Liver (tissue), 9 donors: ENCODE data around the gene CDC42. TPM values are rescaled to one million over a fixed set of nuclear protein-coding genes. Genes with fewer than 3 reads are reported as not detected.

Experiments used
- DNase-seq: peaks from one replicate; pipeline ENCODE4 v3.0.0-alpha.2; 2017; ENCODE audit warnings: low spot score
- H3K27ac ChIP-seq, 2 donors: one replicate each; pipeline ENCODE4 v1.7.0; 2013; ENCODE audit warnings: inconsistent platforms in 2 of 2, low read length in 2 of 2, control low read depth in 1 of 2, low read depth in 1 of 2, mild to moderate bottlenecking in 1 of 2
- H3K27me3 ChIP-seq, 4 donors: one replicate each; pipeline versions ENCODE4 v1.6.1 to v1.7.0; 2013; ENCODE audit warnings: low read length in 3 of 4, inconsistent platforms in 1 of 4, mild to moderate bottlenecking in 1 of 4, moderate library complexity in 1 of 4; ENCODE audit not compliant: control insufficient read depth in 4 of 4, insufficient read depth in 4 of 4
- H3K36me3 ChIP-seq, 4 donors: one replicate each; pipeline versions ENCODE4 v1.6.1 to v1.7.0; 2013; ENCODE audit warnings: low read length in 3 of 4, mild to moderate bottlenecking in 3 of 4, low read depth in 1 of 4, moderate library complexity in 1 of 4; ENCODE audit not compliant: control insufficient read depth in 4 of 4, insufficient read depth in 3 of 4
- H3K4me1 ChIP-seq, 4 donors: one replicate each; pipeline versions ENCODE4 v1.6.1 to v1.7.0; 2013; ENCODE audit warnings: low read length in 3 of 4, mild to moderate bottlenecking in 3 of 4, moderate library complexity in 1 of 4; ENCODE audit not compliant: control insufficient read depth in 4 of 4, insufficient read depth in 4 of 4
- H3K4me3 ChIP-seq, 3 donors: one replicate each; pipeline versions ENCODE4 v1.6.1 to v1.7.0; 2013; ENCODE audit warnings: low read length in 3 of 3, control low read depth in 1 of 3, low read depth in 1 of 3, mild to moderate bottlenecking in 1 of 3
- H3K9ac ChIP-seq, 2 donors: one replicate each; pipeline ENCODE4 v1.7.0; 2013; ENCODE audit warnings: low read length in 2 of 2, mild to moderate bottlenecking in 2 of 2, moderate library complexity in 2 of 2, control low read depth in 1 of 2, low read depth in 1 of 2
- H3K9me3 ChIP-seq, 4 donors: one replicate each; pipeline versions ENCODE4 v1.6.1 to v1.7.0; 2013; ENCODE audit warnings: low read length in 3 of 4; ENCODE audit not compliant: control insufficient read depth in 4 of 4
- CTCF ChIP-seq: fragments of 150-350 bp; IDR thresholded peaks from 2 replicates; pipeline ENCODE4 v1.5.1; 2017; ENCODE audit warnings: improper control_type of control experiment, low read depth, low read length; ENCODE audit not compliant: missing input control
- FOXA1 ChIP-seq: IDR thresholded peaks from 2 replicates; pipeline ENCODE4 v1.6.1; 2016; ENCODE audit warnings: antibody characterized with exemption
- FOXA2 ChIP-seq: IDR thresholded peaks from 2 replicates; pipeline ENCODE4 v1.6.1; 2016; ENCODE audit warnings: antibody characterized with exemption
- GABPA ChIP-seq, 2 donors: IDR thresholded peaks in 1 of 2; conservative IDR thresholded peaks in 1 of 2; 2 replicates each; pipeline ENCODE4 v1.6.1; 2016; ENCODE audit warnings: antibody characterized with exemption in 2 of 2, mild to moderate bottlenecking in 1 of 2, moderate library complexity in 1 of 2
- HNF4A ChIP-seq, 2 donors: conservative IDR thresholded peaks; 2 replicates each; pipeline ENCODE4 v1.6.1; 2016; ENCODE audit warnings: antibody characterized with exemption in 2 of 2, mild to moderate bottlenecking in 2 of 2
- HNF4G ChIP-seq: IDR thresholded peaks from 2 replicates; pipeline ENCODE4 v1.6.1; 2016; ENCODE audit warnings: antibody characterized with exemption
- JUND ChIP-seq, 2 donors: IDR thresholded peaks; 2 replicates each; pipeline ENCODE4 v1.6.1; 2016; ENCODE audit warnings: antibody characterized with exemption in 2 of 2
- MAX ChIP-seq: IDR thresholded peaks from 2 replicates; pipeline ENCODE4 v1.6.1; 2016; ENCODE audit warnings: antibody characterized with exemption
- NR2F2 ChIP-seq: IDR thresholded peaks from 2 replicates; pipeline ENCODE4 v1.6.1; 2016; ENCODE audit warnings: antibody characterized with exemption
- RAD21 ChIP-seq, 2 donors: IDR thresholded peaks; 2 replicates each; pipeline ENCODE4 v1.6.1; 2016; ENCODE audit warnings: antibody characterized with exemption in 2 of 2, mild to moderate bottlenecking in 2 of 2
- RXRA ChIP-seq, 2 donors: IDR thresholded peaks; 2 replicates each; pipeline ENCODE4 v1.6.1; 2017 to 2018; ENCODE audit warnings: antibody characterized with exemption in 2 of 2, mild to moderate bottlenecking in 1 of 2
- SP1 ChIP-seq: IDR thresholded peaks from 2 replicates; pipeline ENCODE4 v1.6.1; 2018; ENCODE audit warnings: antibody characterized with exemption, mild to moderate bottlenecking
- TAF1 ChIP-seq: conservative IDR thresholded peaks from 2 replicates; pipeline ENCODE4 v1.6.1; 2016; ENCODE audit warnings: antibody characterized with exemption, mild to moderate bottlenecking
- WGBS: extraction: QIAGEN DNeasy Blood & Tissue Kit; methylation state at CpG from one replicate; pipeline ENCODE4 v1.1.7; 2013; 5-methylcytosine and 5-hydroxymethylcytosine counted together
- polyA plus RNA-seq, 2 donors: library from polyadenylated mRNA; stranded (reverse) in 1 of 2; unstranded in 1 of 2; fragments of 200-250 nt in 1 of 2; fragments of >200 nt in 1 of 2; fragmentation: Nextera tagmentation in 1 of 2; extraction: Ambion mirVana in 1 of 2; gene quantifications; one replicate each; pipeline versions ENCODE4 v1.2.1 to v1.2.3, GENCODE V29; 2013 to 2015
- total RNA-seq, 2 donors: library from RNA; depleted of rRNA; stranded (reverse); fragments of >200 nt; gene quantifications; one replicate each; pipeline ENCODE4 v1.2.3, GENCODE V29; 2014
- donor health status: healthy.
- donor health status: healthy.
- donor health status: healthy.
- donor health status: healthy.
- donor health status: healthy.

CDC42 gene
- total and polyA plus RNA-seq, 4 donors, result 40.3 to 140 (median 69.0) TPM

- Histone ChIP-seq H3K9ac (no peak overlapping the region), H3K27ac (no peak overlapping the region), H3K4me3 (no peak overlapping the region), H3K4me1 (no peaks in the 10 kb centered on the region), H3K9me3 (no peaks in the 10 kb centered on the region), H3K27me3 (no peaks in the 10 kb centered on the region), H3K36me3 (no peaks in the 10 kb centered on the region)
- WGBS, result 98% methylated on average over 1 of the region's 1 CpG
- no peak for TF ChIP-seq RXRA (IDR thresholded peaks at IDR 0.05)
- TF ChIP-seq JUND (IDR thresholded peaks at IDR 0.05), result no peak
- no peak for TF ChIP-seq RAD21 (IDR thresholded peaks at IDR 0.05)
- no peak for TF ChIP-seq FOXA1
- TF ChIP-seq GABPA (IDR thresholded peaks at IDR 0.05 in 1 of 2, conservative IDR thresholded peaks at IDR 0.05 in 1 of 2), result no peak
- no peak for TF ChIP-seq NR2F2
- no peak for TF ChIP-seq FOXA2
- no peak for TF ChIP-seq CTCF
- TF ChIP-seq MAX, result no peak
- no peak for DNase-seq
Measured at GRCh38 chr1:22041505-22041904, 11.0 kb upstream of the CDC42 start.

- H3K9me3 ChIP-seq, result no peaks in the 10 kb centered on the region
- H3K27ac ChIP-seq, result no peak overlapping the region
- no peak overlapping the region for H3K9ac ChIP-seq
- no peaks in the 10 kb centered on the region for H3K27me3 ChIP-seq
- WGBS, result 78% methylated on average over 3 of the region's 3 CpGs
- TF ChIP-seq JUND (IDR thresholded peaks at IDR 0.05) (no peak), FOXA1 (no peak), HNF4A (conservative IDR thresholded peaks at IDR 0.05) (no peak), SP1 (no peak), HNF4G (no peak), GABPA (IDR thresholded peaks at IDR 0.05 in 1 of 2, conservative IDR thresholded peaks at IDR 0.05 in 1 of 2) (no peak), TAF1 (no peak), MAX (no peak)
- no peak for DNase-seq
- no peaks in the 10 kb centered on the region for H3K4me1 ChIP-seq
- H3K4me3 ChIP-seq, result no peak overlapping the region
- no peaks in the 10 kb centered on the region for H3K36me3 ChIP-seq
Measured at GRCh38 chr1:22043198-22043769, 9.2 kb upstream of the CDC42 start.

- no peak overlapping the region for H3K27ac ChIP-seq
- no peaks in the 10 kb centered on the region for H3K4me1 ChIP-seq
- H3K9me3 ChIP-seq, result no peaks in the 10 kb centered on the region
- H3K9ac ChIP-seq, result no peak overlapping the region
- no peaks in the 10 kb centered on the region for H3K36me3 ChIP-seq
- no peak for DNase-seq
- WGBS, result 91% methylated on average over 3 of the region's 3 CpGs
- H3K4me3 ChIP-seq, result no peak overlapping the region
- no peaks in the 10 kb centered on the region for H3K27me3 ChIP-seq
- TF ChIP-seq FOXA2 (no peak), GABPA (IDR thresholded peaks at IDR 0.05 in 1 of 2, conservative IDR thresholded peaks at IDR 0.05 in 1 of 2) (no peak), SP1 (no peak), RXRA (IDR thresholded peaks at IDR 0.05) (no peak)
Measured at GRCh38 chr1:22044690-22045420, 7.7 kb upstream of the CDC42 start.
